DND-41 (cell line): Measurements from ENCODE around the gene STX4.

Source experiments
- ATAC-seq: fragments of 200-7000 bp; cut with Tn5 transposase; 3 replicates; pipeline ENCODE4 v1.9.1; 2021; ENCODE audit warnings: low read depth; ENCODE audit not compliant: insufficient read depth
- DNase-seq: peaks from one replicate; pipeline ENCODE4 v3.0.0-alpha.2; 2020
- H2AFZ ChIP-seq: 2 replicates; pipeline ENCODE4 v1.6.0; 2012; ENCODE audit warnings: low read depth, low read length
- H3K27ac ChIP-seq: 2 replicates; pipeline ENCODE4 v1.5.1; 2012; ENCODE audit warnings: low read length, inconsistent platforms
- H3K27me3 ChIP-seq: fragments of 200-600 bp; sonication (generic); 2 replicates; pipeline ENCODE4 v1.6.0; 2012; ENCODE audit warnings: low read length, mild to moderate bottlenecking, inconsistent platforms; ENCODE audit not compliant: insufficient read depth, poor library complexity
- H3K36me3 ChIP-seq: 2 replicates; pipeline ENCODE4 v1.5.1; 2012; ENCODE audit warnings: low read length, inconsistent platforms; ENCODE audit not compliant: insufficient read depth
- H3K4me1 ChIP-seq: 2 replicates; pipeline ENCODE4 v1.5.1; 2012; ENCODE audit warnings: mild to moderate bottlenecking, low read length; ENCODE audit not compliant: insufficient read depth
- H3K4me2 ChIP-seq: 2 replicates; pipeline ENCODE4 v1.6.0; 2012; ENCODE audit warnings: mild to moderate bottlenecking, moderate library complexity, low read length, inconsistent platforms; ENCODE audit not compliant: insufficient read depth
- H3K4me3 ChIP-seq, 2 experiments: fragments of 200-600 bp in 1 of 2; shearing (Covaris generic) in 1 of 2; 2 replicates each; pipeline ENCODE4 v1.5.1; 2012 to 2016; ENCODE audit warnings: inconsistent platforms in 2 of 2, low read length in 2 of 2, mild to moderate bottlenecking in 2 of 2, low read depth in 1 of 2, moderate library complexity in 1 of 2
- H3K79me2 ChIP-seq: 2 replicates; pipeline ENCODE4 v1.6.0; 2012; ENCODE audit warnings: low read length, inconsistent platforms; ENCODE audit not compliant: insufficient read depth
- H3K9ac ChIP-seq: 2 replicates; pipeline ENCODE4 v1.6.0; 2012; ENCODE audit warnings: low read depth, mild to moderate bottlenecking, inconsistent platforms, low read length, moderate library complexity
- H3K9me3 ChIP-seq: 2 replicates; pipeline ENCODE4 v1.5.1; 2012; ENCODE audit warnings: low read length, moderate library complexity, mild to moderate bottlenecking, inconsistent platforms; ENCODE audit not compliant: insufficient read depth, severe bottlenecking
- H4K20me1 ChIP-seq: 2 replicates; pipeline ENCODE4 v1.6.0; 2012; ENCODE audit warnings: low read length; ENCODE audit not compliant: insufficient read depth
- EZH2 ChIP-seq: IDR thresholded peaks from 3 replicates; pipeline ENCODE4 v1.6.1; 2012; ENCODE audit warnings: borderline replicate concordance, low read depth, mild to moderate bottlenecking, moderate library complexity, low read length, inconsistent platforms; ENCODE audit not compliant: severe bottlenecking
- TF ChIP-seq, protein P1 (sequence below): IDR thresholded peaks from 2 replicates; pipeline ENCODE4 v1.5.1; 2012; ENCODE audit warnings: borderline replicate concordance, low read length, moderate library complexity, mild to moderate bottlenecking; ENCODE audit not compliant: poor library complexity, severe bottlenecking; ENCODE audit errors: extremely low read depth

Gene STX4

DNA sequence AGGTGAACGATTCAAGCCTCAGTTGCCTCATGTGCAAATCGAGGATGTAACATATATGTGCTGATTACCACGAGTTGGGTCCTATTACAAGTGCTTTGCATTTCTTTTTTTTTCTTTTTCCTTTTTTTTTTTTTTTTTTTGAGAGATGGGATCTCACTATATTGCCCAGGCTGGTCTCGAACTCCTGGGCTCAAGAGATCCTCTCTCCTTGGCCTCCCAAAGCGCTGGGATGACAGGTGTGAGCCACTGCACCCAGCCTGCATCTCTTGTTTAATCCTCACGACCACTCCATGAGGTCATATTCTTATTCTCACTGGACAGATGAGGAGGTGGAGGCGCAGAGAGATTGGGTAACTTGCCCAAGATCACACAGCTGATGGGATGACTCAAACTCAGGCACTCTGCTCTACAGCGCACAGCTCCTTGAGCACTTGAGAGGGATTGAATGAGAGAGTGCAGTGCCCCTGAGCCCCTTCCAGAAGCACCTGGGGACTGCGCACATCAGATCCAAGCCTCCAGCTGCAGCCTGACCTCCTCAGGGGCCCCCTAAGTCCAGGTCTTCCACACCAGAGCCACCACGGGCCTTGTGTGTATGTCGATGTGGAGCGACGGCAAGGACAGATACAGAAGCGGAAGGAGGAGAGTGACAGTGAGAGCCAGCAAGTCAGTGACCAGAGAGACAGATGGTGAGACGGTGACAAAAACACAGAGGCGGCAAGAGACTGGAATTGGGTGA, 27.8 kb upstream of the STX4 start:
- no peak overlapping the region for H3K4me2 ChIP-seq
- H3K79me2 ChIP-seq: no peaks in the 10 kb centered on the region
- H3K4me3 ChIP-seq: no peak overlapping the region
- H3K36me3 ChIP-seq: no peaks in the 10 kb centered on the region
- no peak overlapping the region for H2AFZ ChIP-seq
- no peaks in the 10 kb centered on the region for H3K4me1 ChIP-seq
- H3K9ac ChIP-seq: no peak overlapping the region
- peaks cover 4% of the 10 kb centered on the region; the same call in 1 of the 2 replicates for H4K20me1 ChIP-seq
- peaks cover 23% of the 10 kb centered on the region for H3K27me3 ChIP-seq
- ATAC-seq: no peak
- TF ChIP-seq, protein P1, sequence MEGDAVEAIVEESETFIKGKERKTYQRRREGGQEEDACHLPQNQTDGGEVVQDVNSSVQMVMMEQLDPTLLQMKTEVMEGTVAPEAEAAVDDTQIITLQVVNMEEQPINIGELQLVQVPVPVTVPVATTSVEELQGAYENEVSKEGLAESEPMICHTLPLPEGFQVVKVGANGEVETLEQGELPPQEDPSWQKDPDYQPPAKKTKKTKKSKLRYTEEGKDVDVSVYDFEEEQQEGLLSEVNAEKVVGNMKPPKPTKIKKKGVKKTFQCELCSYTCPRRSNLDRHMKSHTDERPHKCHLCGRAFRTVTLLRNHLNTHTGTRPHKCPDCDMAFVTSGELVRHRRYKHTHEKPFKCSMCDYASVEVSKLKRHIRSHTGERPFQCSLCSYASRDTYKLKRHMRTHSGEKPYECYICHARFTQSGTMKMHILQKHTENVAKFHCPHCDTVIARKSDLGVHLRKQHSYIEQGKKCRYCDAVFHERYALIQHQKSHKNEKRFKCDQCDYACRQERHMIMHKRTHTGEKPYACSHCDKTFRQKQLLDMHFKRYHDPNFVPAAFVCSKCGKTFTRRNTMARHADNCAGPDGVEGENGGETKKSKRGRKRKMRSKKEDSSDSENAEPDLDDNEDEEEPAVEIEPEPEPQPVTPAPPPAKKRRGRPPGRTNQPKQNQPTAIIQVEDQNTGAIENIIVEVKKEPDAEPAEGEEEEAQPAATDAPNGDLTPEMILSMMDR: no peak
- DNase-seq: no peak
- no peaks in the 10 kb centered on the region for H3K9me3 ChIP-seq
- H3K27ac ChIP-seq: no peak overlapping the region

DNA sequence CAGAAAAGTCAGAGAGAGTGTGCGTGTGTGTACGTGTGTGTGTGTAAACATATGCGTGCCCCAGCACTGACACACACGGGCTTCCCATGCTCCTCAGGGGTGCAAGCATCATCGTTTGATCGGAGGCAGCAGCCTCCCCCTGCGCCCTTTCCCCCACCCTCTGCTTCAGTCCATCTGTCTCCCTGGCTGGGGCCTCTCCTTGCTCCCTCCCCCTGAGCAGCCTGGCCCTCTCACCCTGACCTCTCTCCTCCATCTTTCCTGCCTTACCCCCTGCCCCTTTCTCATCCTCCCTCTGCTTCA, 27.3 kb upstream of the STX4 start:
- no peak for DNase-seq
- Histone ChIP-seq H3K27me3 (peaks cover 23% of the 10 kb centered on the region), H3K36me3 (no peaks in the 10 kb centered on the region), H3K9me3 (no peaks in the 10 kb centered on the region), H3K79me2 (no peaks in the 10 kb centered on the region), H3K4me1 (no peaks in the 10 kb centered on the region), H2AFZ (no peak overlapping the region), H3K9ac (no peak overlapping the region), H4K20me1 (peaks cover 4% of the 10 kb centered on the region; the same call in 1 of the 2 replicates), H3K27ac (no peak overlapping the region), H3K4me2 (no peak overlapping the region), H3K4me3 (no peak overlapping the region)
- no peak for ATAC-seq
- no peak for TF ChIP-seq EZH2
- TF ChIP-seq, protein P1: no peak

DNA sequence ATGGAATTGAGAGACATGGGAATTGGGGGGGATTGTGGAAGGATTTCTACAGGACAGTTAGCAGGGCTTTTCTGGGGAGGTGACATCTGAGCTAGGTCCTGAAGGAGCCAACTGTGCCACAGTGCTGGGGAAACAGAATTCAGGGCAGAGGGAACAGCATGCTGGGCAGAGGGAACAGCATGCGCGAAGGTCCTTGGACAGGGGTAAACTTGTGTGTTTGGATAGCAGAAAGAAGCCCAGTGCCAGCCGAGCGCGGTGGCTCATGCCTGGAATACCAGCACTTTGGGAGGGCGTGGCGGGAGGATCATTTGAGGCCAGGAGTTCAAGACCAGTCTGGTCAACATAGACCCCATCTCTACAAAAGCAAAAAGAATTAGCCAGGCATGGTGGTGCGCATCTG, 26.8 kb upstream of the STX4 start:
- no peak for ATAC-seq
- no peak overlapping the region for H3K4me2 ChIP-seq
- TF ChIP-seq, protein P1: no peak
- no peak for TF ChIP-seq EZH2
- no peak overlapping the region for H2AFZ ChIP-seq
- H3K9me3 ChIP-seq: no peaks in the 10 kb centered on the region
- DNase-seq: no peak
- no peaks in the 10 kb centered on the region for H3K36me3 ChIP-seq
- no peaks in the 10 kb centered on the region for H3K4me1 ChIP-seq
- H3K9ac ChIP-seq: no peak overlapping the region
- no peak overlapping the region for H3K27ac ChIP-seq
- H3K4me3 ChIP-seq: no peak overlapping the region
- peaks cover 23% of the 10 kb centered on the region for H3K27me3 ChIP-seq
- H4K20me1 ChIP-seq: peaks cover 4% of the 10 kb centered on the region; the same call in 1 of the 2 replicates
- H3K79me2 ChIP-seq: no peaks in the 10 kb centered on the region

DNA sequence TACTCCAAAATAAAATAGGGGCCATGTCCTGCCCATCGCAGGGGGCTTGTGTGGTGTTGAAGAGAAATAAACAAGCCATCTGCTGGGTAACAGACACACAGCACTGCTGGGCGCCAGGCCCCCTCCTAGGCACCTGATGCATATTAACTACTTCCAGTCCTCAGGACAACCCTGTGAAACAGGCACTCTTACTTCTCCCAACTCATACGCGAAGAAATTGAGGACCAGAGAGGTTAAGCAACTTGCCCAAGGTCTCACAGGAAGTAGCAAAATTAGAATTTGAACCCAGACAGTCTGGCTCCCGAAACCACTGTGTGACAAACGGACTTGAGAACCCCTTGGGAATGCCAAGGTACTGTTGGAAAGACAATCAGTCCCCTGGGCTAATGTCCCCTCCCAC, 25.7 kb upstream of the STX4 start:
- Histone ChIP-seq H3K27ac (no peak overlapping the region), H2AFZ (no peak overlapping the region), H3K9ac (no peak overlapping the region), H3K27me3 (peaks cover 23% of the 10 kb centered on the region), H3K36me3 (no peaks in the 10 kb centered on the region), H3K4me1 (no peaks in the 10 kb centered on the region), H4K20me1 (peaks cover 4% of the 10 kb centered on the region; the same call in 1 of the 2 replicates), H3K79me2 (no peaks in the 10 kb centered on the region), H3K9me3 (no peaks in the 10 kb centered on the region), H3K4me3 (no peak overlapping the region), H3K4me2 (no peak overlapping the region)
- ATAC-seq (no peak), DNase-seq (no peak)
- TF ChIP-seq EZH2: no peak
- TF ChIP-seq, protein P1: no peak
